ENCODE measurements around the gene GOSR2.

GOSR2 gene

GRCh38 chr17:46940692-46941404, 17.9 kb downstream of the GOSR2 start:
- TF ChIP-seq, protein P1, sequence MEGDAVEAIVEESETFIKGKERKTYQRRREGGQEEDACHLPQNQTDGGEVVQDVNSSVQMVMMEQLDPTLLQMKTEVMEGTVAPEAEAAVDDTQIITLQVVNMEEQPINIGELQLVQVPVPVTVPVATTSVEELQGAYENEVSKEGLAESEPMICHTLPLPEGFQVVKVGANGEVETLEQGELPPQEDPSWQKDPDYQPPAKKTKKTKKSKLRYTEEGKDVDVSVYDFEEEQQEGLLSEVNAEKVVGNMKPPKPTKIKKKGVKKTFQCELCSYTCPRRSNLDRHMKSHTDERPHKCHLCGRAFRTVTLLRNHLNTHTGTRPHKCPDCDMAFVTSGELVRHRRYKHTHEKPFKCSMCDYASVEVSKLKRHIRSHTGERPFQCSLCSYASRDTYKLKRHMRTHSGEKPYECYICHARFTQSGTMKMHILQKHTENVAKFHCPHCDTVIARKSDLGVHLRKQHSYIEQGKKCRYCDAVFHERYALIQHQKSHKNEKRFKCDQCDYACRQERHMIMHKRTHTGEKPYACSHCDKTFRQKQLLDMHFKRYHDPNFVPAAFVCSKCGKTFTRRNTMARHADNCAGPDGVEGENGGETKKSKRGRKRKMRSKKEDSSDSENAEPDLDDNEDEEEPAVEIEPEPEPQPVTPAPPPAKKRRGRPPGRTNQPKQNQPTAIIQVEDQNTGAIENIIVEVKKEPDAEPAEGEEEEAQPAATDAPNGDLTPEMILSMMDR (IDR thresholded peaks at IDR 0.05; ENCODE audit: insufficient read depth, low read depth, low read length, missing control alignments): peak; percentile 94
- DNase-seq (ENCODE audit: low read depth): peak; percentile 77
- H3K4me3 ChIP-seq (ENCODE audit: low read length): no peak overlapping the region

- TF ChIP-seq, protein P1 (IDR thresholded peaks at IDR 0.05; ENCODE audit: insufficient read depth, low read depth, low read length, missing control alignments): peak; percentile 93
- no peak overlapping the region for H3K4me3 ChIP-seq (ENCODE audit: low read length)
- peak; percentile 74 for DNase-seq (ENCODE audit: low read depth)
These were observed 19.7 kb downstream of the GOSR2 start for GRCh38 chr17:46942441-46943217.

DNA sequence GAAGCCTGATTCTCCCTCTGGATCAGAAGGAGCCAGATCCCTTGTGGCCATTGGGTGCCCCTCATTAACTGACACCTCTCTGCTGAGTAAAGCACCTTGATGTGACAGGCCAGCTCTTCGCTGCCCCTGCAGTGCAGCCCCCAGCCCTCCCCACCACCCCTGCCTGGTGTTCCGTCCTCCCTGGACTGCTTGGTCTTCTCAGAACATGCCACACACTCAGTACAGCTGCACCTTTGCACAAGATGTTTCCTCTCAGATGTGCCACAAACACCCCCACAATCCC, 20.2 kb downstream of the GOSR2 start:
- H3K4me3 ChIP-seq (ENCODE audit: low read length): no peak overlapping the region
- TF ChIP-seq, protein P1 (IDR thresholded peaks at IDR 0.05; ENCODE audit: insufficient read depth, low read depth, low read length, missing control alignments): no peak
- no peak for DNase-seq (ENCODE audit: low read depth)

GRCh38 chr17:46943501-46944393, 20.8 kb downstream of the GOSR2 start:
- no peak for DNase-seq (ENCODE audit: low read depth)
- TF ChIP-seq, protein P1 (IDR thresholded peaks at IDR 0.05; ENCODE audit: insufficient read depth, low read depth, low read length, missing control alignments): no peak
- H3K4me3 ChIP-seq (ENCODE audit: low read length): no peak overlapping the region

- TF ChIP-seq, protein P1 (IDR thresholded peaks at IDR 0.05; ENCODE audit: insufficient read depth, low read depth, low read length, missing control alignments): no peak
- H3K4me3 ChIP-seq (ENCODE audit: low read length): no peak overlapping the region
- DNase-seq (ENCODE audit: low read depth): peak; percentile 56
These were observed 22.0 kb downstream of the GOSR2 start for GRCh38 chr17:46944931-46945330.

- TF ChIP-seq, protein P1 (IDR thresholded peaks at IDR 0.05; ENCODE audit: insufficient read depth, low read depth, low read length, missing control alignments): no peak
- no peak for DNase-seq (ENCODE audit: low read depth)
- no peak overlapping the region for H3K4me3 ChIP-seq (ENCODE audit: low read length)
These were observed 24.3 kb downstream of the GOSR2 start for GRCh38 chr17:46947216-46947615.

Measured in epithelial cell of esophagus (primary cell).